GM08714 (cell line): ENCODE measurements around the gene DLG2.

Source experiments
- H3K4me3 ChIP-seq: fragments of 200-500 bp; sonication (Bioruptor generic); 2 replicates; pipeline ENCODE4 v1.5.1; 2014; ENCODE audit warnings: mild to moderate bottlenecking, low read length, inconsistent platforms
- ZNF274 ChIP-seq: IDR thresholded peaks from 2 replicates; pipeline ENCODE4 v1.6.1; 2012; ENCODE audit warnings: mild to moderate bottlenecking, low read depth, low read length

DLG2 gene

DNA sequence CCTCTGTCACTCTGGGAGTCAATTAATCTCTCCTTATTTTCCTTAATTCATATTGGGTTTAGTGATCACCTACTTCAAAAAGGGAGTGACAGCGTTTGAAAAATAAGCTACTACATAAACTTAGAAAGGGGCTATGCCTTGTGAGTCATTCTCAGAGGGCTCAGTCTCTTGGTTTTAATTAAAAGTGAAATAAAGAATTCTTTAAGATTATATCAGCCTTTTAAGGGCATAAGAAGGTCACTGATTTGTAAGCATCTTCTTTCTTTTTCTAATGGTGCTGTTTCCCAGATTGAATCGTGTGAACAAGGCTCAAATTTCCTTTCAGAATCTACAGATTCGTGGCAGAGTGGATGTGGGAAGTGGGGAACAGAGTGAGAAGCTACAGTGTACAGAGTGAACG lies 1704.8 kb downstream of the DLG2 start:
- no peak overlapping the region for H3K4me3 ChIP-seq
- TF ChIP-seq ZNF274 = no peak

DNA sequence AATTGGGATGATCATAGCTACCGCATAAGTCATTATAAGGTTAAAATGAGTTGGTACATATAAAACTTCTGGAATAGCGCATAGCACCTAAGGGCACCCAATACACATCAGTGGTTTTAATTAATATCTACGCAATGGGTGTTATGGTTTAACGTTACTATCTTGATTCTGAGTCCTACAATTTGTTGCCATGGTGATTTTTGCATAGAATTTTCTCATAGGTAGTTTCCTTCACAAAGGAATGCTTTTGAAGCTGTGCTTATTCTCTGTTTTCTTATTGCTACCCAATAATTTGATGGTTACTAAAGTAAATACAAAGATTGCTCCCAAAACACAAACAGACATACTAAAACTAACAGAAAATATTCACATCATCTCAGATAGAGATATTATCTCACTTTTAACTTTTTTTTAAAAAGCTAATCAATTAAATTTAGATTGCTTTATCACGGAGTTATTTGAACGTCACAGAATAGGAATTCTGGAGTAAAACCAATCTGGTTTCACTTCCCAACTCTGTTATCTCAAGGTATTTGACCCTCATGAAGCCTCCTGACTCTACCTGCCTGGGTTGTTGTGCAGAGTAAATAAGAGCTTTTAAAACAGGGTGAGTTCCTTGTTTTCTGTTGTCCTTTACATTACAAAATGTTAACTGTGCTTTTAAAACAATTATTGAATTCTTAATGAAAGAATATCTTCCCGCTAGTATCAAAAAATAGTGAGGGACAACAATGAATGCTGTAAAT lies 1705.5 kb downstream of the DLG2 start:
- no peak overlapping the region for H3K4me3 ChIP-seq
- TF ChIP-seq ZNF274 = no peak

DNA sequence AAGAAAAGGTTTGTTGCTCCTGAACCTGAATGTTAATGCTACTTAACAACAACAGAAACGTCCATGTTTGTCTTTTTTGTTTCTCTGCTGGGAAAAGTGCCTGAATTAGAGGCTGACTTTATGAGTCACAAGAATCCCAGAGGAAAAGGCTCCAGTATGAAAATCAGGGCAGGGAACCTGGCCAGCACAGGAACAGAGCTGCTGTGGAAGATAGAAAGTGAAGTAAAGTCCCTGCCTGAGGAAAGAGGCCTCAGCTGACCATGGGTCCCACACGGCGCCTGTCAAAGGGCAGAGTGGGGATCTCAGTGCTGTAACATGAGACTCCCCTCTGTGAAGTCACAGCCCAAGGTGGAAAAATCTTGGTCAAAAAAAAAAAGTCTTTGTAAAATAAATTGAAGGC lies 1708.7 kb downstream of the DLG2 start:
- no peak overlapping the region for H3K4me3 ChIP-seq
- TF ChIP-seq ZNF274 = no peak

DNA sequence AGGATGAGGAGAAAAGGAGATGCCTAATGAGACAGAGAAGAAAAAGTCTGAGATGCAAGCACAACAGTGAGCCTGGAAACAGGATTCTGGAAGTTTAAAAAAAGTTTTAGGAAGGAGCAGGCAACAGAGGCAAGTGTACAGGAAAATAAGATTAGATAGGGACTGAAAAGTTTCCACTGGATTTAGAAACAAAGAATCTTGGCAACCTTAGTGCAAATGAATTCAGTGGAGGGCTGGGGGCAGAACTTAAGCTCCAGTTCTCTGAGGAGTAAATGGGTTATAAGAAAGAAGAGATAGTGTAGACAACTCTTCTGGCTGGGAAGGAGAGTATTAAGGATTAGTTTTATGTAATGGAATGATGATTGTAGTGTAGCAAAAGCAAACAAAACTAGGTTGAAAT lies 1712.1 kb downstream of the DLG2 start:
- no peak for TF ChIP-seq ZNF274

DNA sequence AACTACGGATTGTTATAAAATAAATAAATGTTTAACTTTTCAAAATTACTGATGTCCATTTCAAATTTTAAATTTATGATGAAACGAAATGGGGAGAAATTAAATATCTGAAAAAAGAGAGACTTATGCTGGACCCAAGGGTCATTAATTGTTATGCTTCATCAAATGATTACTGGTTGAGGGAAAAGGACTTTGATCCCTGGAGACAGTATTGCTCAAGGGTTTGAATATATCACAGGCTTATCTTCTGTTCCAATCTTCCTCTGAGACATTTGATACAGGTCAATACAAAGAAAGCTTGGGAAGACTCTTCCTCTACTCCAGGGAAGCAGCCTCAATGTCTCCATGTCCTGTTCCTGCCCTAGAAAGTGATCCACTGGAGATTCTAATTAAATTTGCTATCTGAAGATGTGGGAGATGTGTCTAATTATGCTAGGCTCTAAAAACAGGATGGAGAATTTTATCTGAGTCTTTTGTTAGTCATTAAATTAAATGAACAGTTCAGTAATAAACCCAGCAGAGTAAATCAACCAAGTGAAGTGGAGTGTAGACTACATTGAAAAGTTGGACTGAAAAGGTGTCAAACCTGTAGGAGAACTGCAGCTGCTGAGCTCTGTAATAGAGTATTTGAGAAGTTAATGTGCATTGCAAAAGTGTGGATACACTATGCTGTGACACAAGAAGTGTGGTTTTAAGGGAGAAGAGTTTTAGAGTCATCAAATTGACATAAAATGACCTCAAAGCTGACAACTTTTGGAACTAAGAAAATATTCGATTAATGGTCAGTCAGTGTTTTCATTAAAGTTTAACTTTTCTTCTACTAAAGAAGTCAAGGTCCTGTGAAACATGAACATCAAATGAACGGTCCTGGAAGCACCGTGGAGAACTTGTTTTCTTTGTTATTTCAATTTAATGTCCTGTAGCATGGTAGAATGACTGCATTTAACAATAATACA lies 1717.3 kb downstream of the DLG2 start:
- H3K4me3 ChIP-seq = no peak overlapping the region
- TF ChIP-seq ZNF274 = no peak

More for the DNA sequence above, 1712.1 kb downstream of the DLG2 start:
- no peak overlapping the region for H3K4me3 ChIP-seq

DNA sequence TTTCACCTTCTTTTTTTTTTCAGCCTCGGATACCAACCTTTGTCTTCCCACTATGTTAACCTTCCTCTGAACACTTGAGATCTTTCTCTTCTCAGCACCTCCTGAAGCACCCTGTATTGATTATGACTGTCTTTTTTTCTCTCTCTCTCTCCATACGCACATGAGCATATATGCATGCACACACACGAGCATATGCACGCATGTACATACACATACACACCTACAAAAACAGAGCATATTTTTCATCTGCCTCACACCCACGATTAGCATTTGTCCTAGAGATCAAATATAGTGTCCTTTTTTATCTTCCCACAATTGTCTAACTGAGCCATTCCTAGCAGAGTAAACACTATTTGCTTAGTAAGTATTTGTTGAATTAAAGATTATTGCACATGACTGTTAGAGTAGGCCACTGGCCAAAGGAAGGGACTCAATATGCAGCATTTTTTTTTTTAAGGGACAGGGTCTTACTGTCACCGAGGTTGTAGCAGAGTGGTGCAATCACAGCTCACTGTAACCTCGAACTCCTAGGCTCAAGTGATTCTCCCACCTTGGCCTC lies 1718.8 kb downstream of the DLG2 start:
- no peak overlapping the region for H3K4me3 ChIP-seq
- no peak for TF ChIP-seq ZNF274

DNA sequence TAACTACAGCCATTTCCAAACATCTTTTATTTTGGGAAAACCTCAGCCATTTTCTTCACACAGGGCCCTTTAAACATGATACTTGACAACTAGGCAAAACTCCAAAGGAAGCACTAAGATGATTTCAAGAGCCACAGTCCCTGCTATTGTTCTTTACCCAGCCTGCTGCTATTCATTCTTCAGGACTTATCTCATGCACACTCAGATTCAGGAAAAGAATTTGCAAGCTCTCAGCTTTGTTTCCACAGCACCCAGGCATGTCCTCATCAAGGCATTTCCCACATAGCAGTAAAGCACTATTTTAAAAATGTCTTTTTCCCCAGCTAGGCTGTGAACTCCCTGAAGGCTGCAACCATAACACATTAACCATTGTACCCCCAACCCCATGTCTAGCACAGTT lies 1731.6 kb downstream of the DLG2 start:
- TF ChIP-seq ZNF274 = no peak

DNA sequence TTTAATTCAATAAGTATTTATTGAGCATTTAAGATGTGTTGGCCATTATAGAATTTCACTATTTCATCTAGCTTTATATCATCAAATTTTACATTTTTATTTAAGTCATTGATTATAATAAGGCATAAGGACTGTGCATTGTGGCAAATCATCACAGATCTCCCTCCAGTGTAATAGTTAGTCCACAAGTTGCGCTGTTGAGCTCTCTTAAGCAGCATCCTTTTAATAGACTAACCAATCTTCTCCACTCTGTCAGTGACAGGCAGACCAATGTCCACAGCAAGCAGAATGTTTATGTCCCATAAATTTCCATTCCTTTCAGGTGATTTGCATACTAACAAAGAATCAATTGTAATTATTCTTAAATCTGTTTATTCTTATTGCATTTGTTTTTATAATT lies 1745.7 kb downstream of the DLG2 start:
- no peak overlapping the region for H3K4me3 ChIP-seq
- TF ChIP-seq ZNF274 = no peak

More for the DNA sequence above, 1731.6 kb downstream of the DLG2 start:
- H3K4me3 ChIP-seq = no peak overlapping the region

DNA sequence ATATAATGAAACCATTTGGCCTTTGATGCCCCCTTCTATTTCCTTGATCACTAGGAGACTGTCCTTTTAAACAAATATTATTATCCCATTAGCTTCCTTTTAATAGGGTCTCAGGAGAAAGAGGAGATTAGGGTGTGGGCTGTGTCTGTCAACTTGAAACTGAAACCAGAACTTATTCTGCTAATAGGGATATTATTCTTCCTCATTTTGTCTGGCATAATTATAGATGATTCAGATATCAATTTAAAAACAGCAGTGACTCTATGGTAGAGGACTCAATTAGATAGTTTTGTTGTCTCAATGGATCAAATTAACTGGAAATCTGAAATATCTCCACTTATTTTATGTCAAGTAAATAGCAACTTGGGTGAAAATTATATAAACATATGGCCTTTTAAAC lies 1756.1 kb downstream of the DLG2 start:
- no peak for TF ChIP-seq ZNF274
- H3K4me3 ChIP-seq = no peak overlapping the region

DNA sequence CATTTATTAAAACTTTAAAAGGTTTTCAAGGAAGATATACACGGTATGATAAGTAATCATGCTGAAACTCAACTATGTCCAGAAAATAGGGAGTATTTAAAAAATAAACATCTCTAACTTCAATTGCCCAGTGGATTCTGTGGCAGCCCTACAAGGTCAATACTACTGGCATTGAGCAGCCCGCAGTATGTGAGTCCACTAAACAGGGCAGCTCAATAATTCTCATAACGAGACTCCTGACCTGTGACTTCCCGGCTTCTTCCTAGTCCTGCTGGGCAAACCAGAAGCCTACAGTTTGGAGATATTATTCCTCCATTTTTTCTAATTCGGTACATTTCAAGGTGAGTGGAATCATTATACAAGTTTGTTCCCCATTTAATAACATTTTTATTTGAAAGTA lies 1760.5 kb downstream of the DLG2 start:
- no peak overlapping the region for H3K4me3 ChIP-seq
- TF ChIP-seq ZNF274 = no peak

DNA sequence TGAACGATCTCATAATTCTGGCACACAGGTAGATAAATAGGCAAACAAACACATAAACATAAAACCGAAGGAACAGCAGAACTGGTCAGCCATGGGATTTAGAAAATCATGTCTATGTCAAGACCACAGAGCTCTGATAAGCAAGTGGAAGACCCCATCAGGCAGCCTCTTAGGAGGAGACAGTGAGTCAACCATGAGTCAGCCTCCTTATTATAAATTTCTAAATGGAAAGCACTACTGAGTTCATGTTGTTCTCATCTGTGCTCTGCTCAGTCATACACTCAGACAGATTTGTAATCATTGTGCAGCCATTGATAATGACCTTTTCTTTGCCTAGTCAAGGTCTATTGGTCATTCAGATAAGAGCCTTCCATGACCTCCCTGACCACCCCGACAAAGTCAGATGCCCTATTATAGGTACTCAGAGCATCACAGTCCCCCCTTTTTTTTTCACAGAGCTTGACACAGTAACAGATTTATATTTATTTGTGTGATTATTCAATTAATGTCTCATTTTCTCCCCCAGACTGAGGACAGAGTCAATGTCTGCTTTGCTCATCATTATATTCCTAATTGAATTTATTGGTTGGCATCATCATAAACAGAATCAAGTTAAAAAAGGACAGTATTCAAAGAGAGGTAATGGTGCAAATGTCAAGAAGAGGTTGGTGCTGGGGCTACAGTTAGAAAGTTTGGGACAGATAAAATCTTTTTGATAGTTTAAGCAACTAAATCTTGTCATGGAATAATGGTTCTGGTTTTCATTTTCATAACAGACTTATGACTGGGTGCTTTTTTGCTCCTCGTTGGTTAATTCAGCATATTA lies 1761.3 kb downstream of the DLG2 start:
- no peak for TF ChIP-seq ZNF274
- H3K4me3 ChIP-seq = no peak overlapping the region

DNA sequence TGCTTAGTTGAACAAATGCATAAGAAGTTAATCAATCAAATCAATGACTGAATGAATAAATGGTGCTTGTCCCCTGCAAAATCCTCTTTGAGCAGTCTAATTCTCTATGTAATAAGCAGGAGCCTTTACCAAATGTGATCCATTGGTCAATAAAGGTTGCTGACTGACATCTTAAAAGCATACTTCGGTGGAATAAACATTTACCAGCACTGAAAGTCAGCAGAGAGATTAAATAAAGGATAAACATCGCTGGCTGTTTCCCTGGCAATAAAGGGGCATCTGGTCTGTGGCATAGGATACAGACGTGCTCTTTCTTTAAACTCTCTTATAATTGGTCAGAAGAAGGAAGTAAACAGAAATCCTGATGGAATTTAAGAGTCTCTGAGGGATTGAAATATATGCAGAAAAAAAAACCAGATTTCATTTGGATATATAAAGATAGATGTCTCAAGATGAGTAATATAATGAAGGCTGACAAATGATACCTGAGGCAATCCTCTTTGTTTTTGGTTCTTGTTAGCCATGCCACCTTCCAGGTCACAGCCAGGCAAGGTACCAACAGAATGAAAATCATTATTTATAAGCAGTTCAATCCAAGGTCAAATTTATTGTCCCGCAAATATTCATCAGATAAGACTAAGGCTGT lies 1762.6 kb downstream of the DLG2 start:
- H3K4me3 ChIP-seq = no peak overlapping the region
- no peak for TF ChIP-seq ZNF274

DNA sequence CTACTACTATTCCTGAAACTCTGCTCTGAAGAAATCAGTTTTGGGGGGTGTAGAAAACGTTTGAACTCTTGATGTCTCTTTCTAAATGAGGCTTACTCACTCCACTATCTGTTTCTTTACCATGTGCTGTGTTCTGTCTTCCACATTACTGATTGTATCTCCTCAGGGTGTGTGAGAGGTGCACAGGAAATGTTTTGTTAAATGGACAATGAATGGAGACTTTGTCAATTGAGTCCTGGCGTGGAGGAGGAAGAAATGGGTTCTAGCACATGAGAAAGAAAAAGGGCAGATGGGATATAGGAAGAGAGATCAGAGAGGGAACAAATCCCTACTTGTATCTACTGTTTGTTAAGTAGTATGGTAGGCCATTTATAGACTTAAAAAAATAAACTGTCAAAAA lies 1763.9 kb downstream of the DLG2 start:
- no peak for TF ChIP-seq ZNF274
- no peak overlapping the region for H3K4me3 ChIP-seq
